ENCODE measurements around the gene CERK.

The CERK gene

GRCh38 chr22:46663436-46664100 lies 74.5 kb downstream of the CERK start:
- peaks cover 2% of the 10 kb centered on the region; the same call in 1 of the 2 replicates for H3K4me1 ChIP-seq (ENCODE audit: control insufficient read depth, insufficient read depth, low read length)
- TF ChIP-seq RBAK (tag by site-specific recombination; IDR thresholded peaks at IDR 0.05) (no peak), ZNF658 (tag by site-specific recombination; IDR thresholded peaks at IDR 0.05) (no peak), ZNF391 (tag by site-specific recombination; IDR thresholded peaks at IDR 0.05; ENCODE audit: borderline replicate concordance, low read depth) (no peak), ZIC2 (tag by site-specific recombination; IDR thresholded peaks at IDR 0.05) (no peak), ZBTB21 (tag by site-specific recombination; IDR thresholded peaks at IDR 0.05) (no peak), ZNF341 (tag by site-specific recombination; IDR thresholded peaks at IDR 0.05; ENCODE audit: low read depth) (0 out of 2 replicates have a peak, but pooled peaks have one; percentile 20)
- H3K9me3 ChIP-seq (ENCODE audit: control insufficient read depth, insufficient read depth, low read depth, low read length): no peaks in the 10 kb centered on the region
- H3K27ac ChIP-seq (ENCODE audit: extremely low read depth, low read depth, low read length): no peak overlapping the region
- ChIA-PET CTCF (no interaction called here), POLR2A (no interaction called here)
- no peak overlapping the region for H3K4me3 ChIP-seq (ENCODE audit: low read depth, low read length)
- H3K36me3 ChIP-seq (ENCODE audit: control insufficient read depth in 2 of 2, insufficient read depth in 1 of 2, low read length in 2 of 2): peaks cover 0 to 45% of the 10 kb centered on the region in 2 experiments; a peak in 1 of 3 replicates

- Histone ChIP-seq H3K27ac (ENCODE audit: extremely low read depth, low read depth, low read length) (no peak overlapping the region), H3K36me3 (ENCODE audit: control insufficient read depth in 2 of 2, insufficient read depth in 1 of 2, low read length in 2 of 2) (peaks cover 0 to 40% of the 10 kb centered on the region in 2 experiments; a peak in 1 of 3 replicates), H3K4me3 (ENCODE audit: low read depth, low read length) (no peak overlapping the region), H3K4me1 (ENCODE audit: control insufficient read depth, insufficient read depth, low read length) (peaks cover 2% of the 10 kb centered on the region; the same call in 1 of the 2 replicates), H3K9me3 (ENCODE audit: control insufficient read depth, insufficient read depth, low read depth, low read length) (no peaks in the 10 kb centered on the region)
- TF ChIP-seq ZNF654 (tag by site-specific recombination; IDR thresholded peaks at IDR 0.05; ENCODE audit: low read depth) (no peak), ZNF174 (tag by site-specific recombination; IDR thresholded peaks at IDR 0.05) (no peak), MZF1 (tag by site-specific recombination; IDR thresholded peaks at IDR 0.05; ENCODE audit: borderline replicate concordance) (no peak), ZNF791 (tag by site-specific recombination; IDR thresholded peaks at IDR 0.05) (no peak), ZNF112 (tag by site-specific recombination; IDR thresholded peaks at IDR 0.05) (no peak)
- POLR2A ChIA-PET: no interaction called here
- CTCF ChIA-PET: no interaction called here
Observed at GRCh38 chr22:46663001-46663400, 75.1 kb downstream of the CERK start.

GRCh38 chr22:46662226-46662625 lies 75.8 kb downstream of the CERK start:
- no peak overlapping the region for H3K27ac ChIP-seq (ENCODE audit: extremely low read depth, low read depth, low read length)
- ChIA-PET POLR2A (no interaction called here), CTCF (no interaction called here)
- no peak overlapping the region for H3K4me3 ChIP-seq (ENCODE audit: low read depth, low read length)
- H3K9me3 ChIP-seq (ENCODE audit: control insufficient read depth, insufficient read depth, low read depth, low read length): no peaks in the 10 kb centered on the region
- H3K4me1 ChIP-seq (ENCODE audit: control insufficient read depth, insufficient read depth, low read length): peaks cover 2% of the 10 kb centered on the region; the same call in 1 of the 2 replicates
- peaks cover 0 to 32% of the 10 kb centered on the region in 2 experiments; a peak in 1 of 3 replicates for H3K36me3 ChIP-seq (ENCODE audit: control insufficient read depth in 2 of 2, insufficient read depth in 1 of 2, low read length in 2 of 2)
- TF ChIP-seq ZNF18 (tag by site-specific recombination; IDR thresholded peaks at IDR 0.05): no peak
- TF ChIP-seq ZSCAN30 (tag by site-specific recombination; IDR thresholded peaks at IDR 0.05): no peak
- TF ChIP-seq ZNF677 (tag by site-specific recombination; IDR thresholded peaks at IDR 0.05): no peak
- no peak for TF ChIP-seq ZNF449 (tag by site-specific recombination; IDR thresholded peaks at IDR 0.05)
- TF ChIP-seq ZNF747 (tag by site-specific recombination; IDR thresholded peaks at IDR 0.05): no peak
- TF ChIP-seq ZNF549 (tag by site-specific recombination; IDR thresholded peaks at IDR 0.05): no peak
- TF ChIP-seq ZNF23 (tag by site-specific recombination; IDR thresholded peaks at IDR 0.05; ENCODE audit: borderline replicate concordance): no peak
- TF ChIP-seq GLI2 (tag by site-specific recombination; IDR thresholded peaks at IDR 0.05; ENCODE audit: borderline replicate concordance, low read depth): no peak
- no peak for TF ChIP-seq ZNF654 (tag by site-specific recombination; IDR thresholded peaks at IDR 0.05; ENCODE audit: low read depth)
- no peak for TF ChIP-seq ZNF311 (tag by site-specific recombination; IDR thresholded peaks at IDR 0.05; ENCODE audit: borderline replicate concordance)
- TF ChIP-seq ZNF132 (tag by site-specific recombination; IDR thresholded peaks at IDR 0.05; ENCODE audit: borderline replicate concordance): no peak
- TF ChIP-seq ZNF2 (tag by site-specific recombination; IDR thresholded peaks at IDR 0.05): no peak
- no peak for TF ChIP-seq ZNF148 (tag by site-specific recombination; IDR thresholded peaks at IDR 0.05; ENCODE audit: borderline replicate concordance)
- TF ChIP-seq ZBTB44 (tag by site-specific recombination; IDR thresholded peaks at IDR 0.05): no peak
- no peak for TF ChIP-seq ZNF658 (tag by site-specific recombination; IDR thresholded peaks at IDR 0.05)
- TF ChIP-seq ZBTB20 (tag by site-specific recombination; IDR thresholded peaks at IDR 0.05): no peak

All from HEK293 (cell line).